K562 (cell line): ENCODE results near the gene MORF4L1.

Experiments
- CBX8 ChIP-seq: fragments of 200-600 bp; sonication (generic); IDR thresholded peaks from 2 replicates; pipeline ENCODE4 v1.6.1; 2012; ENCODE audit warnings: borderline replicate concordance, mixed run types, low read depth, mild to moderate bottlenecking, moderate library complexity, mixed read lengths, low read length, control low read depth, inconsistent platforms; ENCODE audit not compliant: poor library complexity, severe bottlenecking; ENCODE audit errors: extremely low read depth
- CHCHD3 ChIP-seq: fragments of 250-450 bp; sonication (Bioruptor Pico); IDR thresholded peaks from 2 replicates; pipeline ENCODE4 v2.1.2; 2022; ENCODE audit warnings: mild to moderate bottlenecking
- CTCF ChIP-seq, 3 experiments: IDR thresholded peaks in 2 of 3; conservative IDR thresholded peaks in 1 of 3; 2 replicates each; pipeline ENCODE4 v1.5.1; 2011 to 2012; ENCODE audit warnings: low read length in 3 of 3, mild to moderate bottlenecking in 3 of 3, control low read depth in 2 of 3, improper control_type of control experiment in 1 of 3, inconsistent platforms in 1 of 3, low read depth in 1 of 3, mixed read lengths in 1 of 3, moderate library complexity in 1 of 3; ENCODE audit not compliant: insufficient read depth in 2 of 3
- E2F6 ChIP-seq, 2 experiments: IDR thresholded peaks; 2 replicates each; pipeline ENCODE4 v1.6.1; 2011; ENCODE audit warnings: borderline replicate concordance in 1 of 2, control low read depth in 1 of 2, low read depth in 1 of 2, low read length in 1 of 2, mild to moderate bottlenecking in 1 of 2, mixed read lengths in 1 of 2, moderate library complexity in 1 of 2; ENCODE audit not compliant: insufficient read depth in 1 of 2, insufficient read length in 1 of 2, poor library complexity in 1 of 2, severe bottlenecking in 1 of 2; ENCODE audit errors: extremely low read depth in 1 of 2
- HDAC2 ChIP-seq: fragments of 450-650 bp; IDR thresholded peaks from 2 replicates; pipeline ENCODE4 v1.6.1; 2016; ENCODE audit warnings: mild to moderate bottlenecking
- KAT7 ChIP-seq: sonication (generic); formaldehyde crosslinking; IDR thresholded peaks from 2 replicates; pipeline ENCODE4 v1.8.0; 2022; ENCODE audit warnings: missing genetic modification reagents, mild to moderate bottlenecking, borderline replicate concordance
- MAFK ChIP-seq: IDR thresholded peaks from 2 replicates; pipeline ENCODE4 v1.6.1; 2011; ENCODE audit warnings: low read length, improper control_type of control experiment
- POLR2A ChIP-seq: fragments of 450-650 bp; conservative IDR thresholded peaks from 2 replicates; pipeline ENCODE4 v1.6.1; 2016
- SAFB ChIP-seq: fragments of 200-400 bp; formaldehyde crosslinking; IDR thresholded peaks from 2 replicates; pipeline ENCODE4 v1.6.1; 2017; ENCODE audit warnings: low read depth, low read length, borderline replicate concordance
- SREBF1 ChIP-seq: fragments of 150-350 bp; IDR thresholded peaks from 2 replicates; pipeline ENCODE4 v1.6.1; 2014; ENCODE audit warnings: antibody characterized with exemption, low read depth, low read length, borderline replicate concordance
- TAF1 ChIP-seq: IDR thresholded peaks from 2 replicates; pipeline ENCODE4 v1.6.1; 2011; ENCODE audit warnings: mild to moderate bottlenecking, low read length, moderate library complexity; ENCODE audit not compliant: insufficient read depth, control insufficient read depth, severe bottlenecking; ENCODE audit errors: extremely low read depth
- USF2 ChIP-seq: sonication (generic); formaldehyde crosslinking; IDR thresholded peaks from 2 replicates; pipeline ENCODE4 v1.5.0; 2020; ENCODE audit warnings: missing genetic modification reagents
- ZNF408 ChIP-seq: fragments of 250-450 bp; sonication (Bioruptor Pico); IDR thresholded peaks from 2 replicates; pipeline ENCODE4 v1.4.0; 2020; ENCODE audit warnings: low read depth, mild to moderate bottlenecking, moderate library complexity

GRCh38 chr15:78923480-78924360 is 51.0 kb downstream of the MORF4L1 start:
- TF ChIP-seq POLR2A (no peak), KAT7 (CRISPR knock-in tag) (no peak), MAFK (no peak), ZNF408 (CRISPR knock-in tag) (no peak), CTCF (IDR thresholded peaks at IDR 0.05 in 2 of 3, conservative IDR thresholded peaks at IDR 0.05 in 1 of 3; ENCODE audit: insufficient read depth in 2 of 3, low read depth in 1 of 3, low read length in 3 of 3) (no peak), SREBF1 (no peak), CHCHD3 (CRISPR knock-in tag) (no peak), HDAC2 (no peak), TAF1 (no peak), E2F6 (IDR thresholded peaks at IDR 0.05; ENCODE audit: borderline replicate concordance in 1 of 2, extremely low read depth in 1 of 2, insufficient read depth in 1 of 2, insufficient read length in 1 of 2, low read depth in 1 of 2, low read length in 1 of 2, poor library complexity in 1 of 2, severe bottlenecking in 1 of 2) (no peak), USF2 (CRISPR knock-in tag) (no peak), CBX8 (no peak), SAFB (no peak)
